Endometrial microvascular endothelial cells (primary cell): ENCODE results near the gene CEACAM16. TPM values are rescaled to one million over a fixed set of nuclear protein-coding genes. Genes with fewer than 3 reads are reported as not detected.

Experiments used
- in situ Hi-C: cut with HindIII; loops from 2 replicates; pipeline ENCODE4 v1.10.0; 2017; ENCODE audit warnings: low sequenced_read_pairs, low pct_unique_long_range_greater_than_20kb; ENCODE audit errors: inconsistent ontology term
- total RNA-seq: library from RNA; depleted of rRNA; stranded (reverse); fragments of >200 nt; gene quantifications from one replicate; pipeline ENCODE4 v1.2.3, GENCODE V29; 2015; ENCODE audit errors: inconsistent ontology term

The CEACAM16 gene
- total RNA-seq, 1 donor from 2014 or later: not detected

GRCh38 chr19:44718441-44719261, 19.7 kb downstream of the CEACAM16 start:
- in situ Hi-C loops: loop anchor here (25.0 kb wide), 1 partner anchor 119 kb away; the partner anchor contains the start of gene NECTIN2

GRCh38 chr19:44719262-44719701, 20.3 kb downstream of the CEACAM16 start:
- in situ Hi-C loops: loop anchor here (25.0 kb wide), 1 partner anchor 118 kb away; the partner anchor contains the start of gene NECTIN2

- in situ Hi-C loops: loop anchor here (25.0 kb wide), 1 partner anchor 117 kb away; the partner anchor contains the start of gene NECTIN2
These were observed 21.4 kb downstream of the CEACAM16 start for GRCh38 chr19:44720396-44720795.

GRCh38 chr19:44720945-44721344, 22.0 kb downstream of the CEACAM16 start:
- in situ Hi-C loops: loop anchor here (25.0 kb wide), 1 partner anchor 116 kb away; the partner anchor contains the start of gene NECTIN2

- in situ Hi-C loops: loop anchor here (25.0 kb wide), 1 partner anchor 116 kb away; the partner anchor contains the start of gene NECTIN2
These were observed 22.4 kb downstream of the CEACAM16 start for GRCh38 chr19:44721369-44721768.

- in situ Hi-C loops: loop anchor here (25.0 kb wide), 1 partner anchor 115 kb away; the partner anchor contains the start of gene NECTIN2
These were observed 23.5 kb downstream of the CEACAM16 start for GRCh38 chr19:44722131-44723121.

GRCh38 chr19:44723299-44723951, 24.5 kb downstream of the CEACAM16 start:
- in situ Hi-C loops: loop anchor here (25.0 kb wide), 1 partner anchor 114 kb away; the partner anchor contains the start of gene NECTIN2

GRCh38 chr19:44723952-44724319, 25.0 kb downstream of the CEACAM16 start:
- in situ Hi-C loops: loop anchor here (25.0 kb wide), 1 partner anchor 113 kb away; the partner anchor contains the start of gene NECTIN2

- in situ Hi-C loops: no loop called here
These were observed 26.3 kb downstream of the CEACAM16 start for GRCh38 chr19:44725251-44725650.

- in situ Hi-C loops: no loop called here
These were observed 26.7 kb downstream of the CEACAM16 start for GRCh38 chr19:44725684-44726083.

GRCh38 chr19:44726465-44726864, 27.5 kb downstream of the CEACAM16 start:
- in situ Hi-C loops: no loop called here

- in situ Hi-C loops: no loop called here
These were observed 29.2 kb downstream of the CEACAM16 start for GRCh38 chr19:44728178-44728577.

GRCh38 chr19:44729516-44730033, 30.6 kb downstream of the CEACAM16 start:
- in situ Hi-C loops: no loop called here

- in situ Hi-C loops: no loop called here
These were observed 32.1 kb downstream of the CEACAM16 start for GRCh38 chr19:44731081-44731480.

GRCh38 chr19:44731622-44732021, 32.7 kb downstream of the CEACAM16 start:
- in situ Hi-C loops: no loop called here

GRCh38 chr19:44732235-44733014, 33.5 kb downstream of the CEACAM16 start:
- in situ Hi-C loops: no loop called here

GRCh38 chr19:44734357-44734756, 35.4 kb downstream of the CEACAM16 start:
- in situ Hi-C loops: no loop called here
